GM19238 (cell line): ENCODE data around the gene MYOM1.
"Not testable (repeated sequence)": the region's sequence is repeated elsewhere in the genome, so short reads cannot be mapped to it uniquely, and the experiment has no call there.

Experiments
- DNase-seq: peaks from one replicate; pipeline ENCODE4 v3.0.0; 2011; ENCODE audit warnings: low spot score; ENCODE audit not compliant: insufficient read length

MYOM1 gene

GRCh38 chr18:3060667-3061580 lies 158.8 kb downstream of the MYOM1 start:
- no peak for DNase-seq

- no peak for DNase-seq
These were observed 160.5 kb downstream of the MYOM1 start for GRCh38 chr18:3059272-3059671.

- DNase-seq: no peak
These were observed 161.2 kb downstream of the MYOM1 start for GRCh38 chr18:3058328-3059191.

GRCh38 chr18:3057526-3057925 lies 162.2 kb downstream of the MYOM1 start:
- no peak for DNase-seq

- no peak for DNase-seq
These were observed 163.5 kb downstream of the MYOM1 start for GRCh38 chr18:3056311-3056710.

GRCh38 chr18:3055816-3056215 lies 164.0 kb downstream of the MYOM1 start:
- no peak for DNase-seq

GRCh38 chr18:3055186-3055728 lies 164.5 kb downstream of the MYOM1 start:
- DNase-seq: no peak

GRCh38 chr18:3054780-3055179 lies 165.0 kb downstream of the MYOM1 start:
- DNase-seq: no peak

GRCh38 chr18:3054214-3054613 lies 165.6 kb downstream of the MYOM1 start:
- DNase-seq: no peak

- DNase-seq: no peak
These were observed 166.7 kb downstream of the MYOM1 start for GRCh38 chr18:3053081-3053480.

- DNase-seq: no peak
These were observed 167.4 kb downstream of the MYOM1 start for GRCh38 chr18:3052411-3052758.

GRCh38 chr18:3051718-3052410 lies 167.9 kb downstream of the MYOM1 start:
- DNase-seq: no peak

GRCh38 chr18:3049897-3050454 lies 169.8 kb downstream of the MYOM1 start:
- DNase-seq: not testable (repeated sequence)

GRCh38 chr18:3048820-3049349 lies 170.9 kb downstream of the MYOM1 start:
- no peak for DNase-seq

- no peak for DNase-seq
These were observed 171.6 kb downstream of the MYOM1 start for GRCh38 chr18:3048121-3048520.

GRCh38 chr18:3046216-3046808 lies 173.5 kb downstream of the MYOM1 start:
- no peak for DNase-seq

GRCh38 chr18:3044931-3045698 lies 174.7 kb downstream of the MYOM1 start:
- no peak for DNase-seq

GRCh38 chr18:3042379-3042778 lies 177.4 kb downstream of the MYOM1 start:
- no peak for DNase-seq

GRCh38 chr18:3041843-3042242 lies 177.9 kb downstream of the MYOM1 start:
- DNase-seq: no peak

- DNase-seq: no peak
These were observed 178.9 kb downstream of the MYOM1 start for GRCh38 chr18:3040881-3041280.
